ENCODE measurements around the gene AGAP2.

Gene AGAP2

GRCh38 chr12:57761391-57761998 lies 23.0 kb upstream of the AGAP2 start:
- peaks cover 70% of the 10 kb centered on the region for H3K4me1 Mint-ChIP-seq
- DNase-seq (no peak), ATAC-seq (no peak)
- no peak overlapping the region for H3K4me3 Mint-ChIP-seq
- peaks cover 4% of the 10 kb centered on the region for H3K27me3 Mint-ChIP-seq
- H3K27ac Mint-ChIP-seq = no peak overlapping the region
- no peaks in the 10 kb centered on the region for H3K9me3 Mint-ChIP-seq

DNA sequence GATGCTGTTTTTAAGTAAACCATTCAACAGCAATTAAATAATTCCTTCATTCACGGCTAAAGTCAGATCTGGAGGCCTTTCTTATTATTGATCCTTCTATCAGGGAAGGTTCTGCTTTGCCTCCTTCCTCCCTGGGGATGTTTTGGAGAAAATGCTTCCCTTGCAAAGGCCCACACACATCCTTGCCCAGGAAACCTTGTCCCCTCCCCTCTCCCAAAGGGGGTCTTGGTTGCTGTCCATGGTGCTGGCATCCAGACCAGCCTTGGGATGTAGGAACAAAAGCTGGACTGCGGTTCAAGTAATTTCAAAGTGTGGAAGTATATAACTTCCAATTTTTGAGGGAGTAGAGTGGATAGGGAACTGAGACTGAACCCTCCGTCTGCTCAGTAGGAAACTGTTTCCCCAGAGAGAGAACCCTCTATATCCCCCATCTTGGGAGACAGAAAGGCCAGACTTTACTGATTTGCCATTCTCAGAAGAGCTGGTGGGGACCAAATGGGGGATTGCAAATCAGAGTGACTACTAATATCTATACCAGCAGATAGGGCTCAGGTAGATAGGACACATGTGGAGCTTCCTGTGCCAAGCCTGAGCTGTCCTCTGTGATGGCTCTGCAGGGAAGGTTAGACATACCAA lies 21.9 kb upstream of the AGAP2 start:
- Mint-ChIP-seq H3K4me3 (no peak overlapping the region), H3K27me3 (no peaks in the 10 kb centered on the region), H3K9me3 (no peaks in the 10 kb centered on the region), H3K27ac (no peak overlapping the region), H3K4me1 (peaks cover 65% of the 10 kb centered on the region)
- no peak for ATAC-seq
- DNase-seq = no peak

DNA sequence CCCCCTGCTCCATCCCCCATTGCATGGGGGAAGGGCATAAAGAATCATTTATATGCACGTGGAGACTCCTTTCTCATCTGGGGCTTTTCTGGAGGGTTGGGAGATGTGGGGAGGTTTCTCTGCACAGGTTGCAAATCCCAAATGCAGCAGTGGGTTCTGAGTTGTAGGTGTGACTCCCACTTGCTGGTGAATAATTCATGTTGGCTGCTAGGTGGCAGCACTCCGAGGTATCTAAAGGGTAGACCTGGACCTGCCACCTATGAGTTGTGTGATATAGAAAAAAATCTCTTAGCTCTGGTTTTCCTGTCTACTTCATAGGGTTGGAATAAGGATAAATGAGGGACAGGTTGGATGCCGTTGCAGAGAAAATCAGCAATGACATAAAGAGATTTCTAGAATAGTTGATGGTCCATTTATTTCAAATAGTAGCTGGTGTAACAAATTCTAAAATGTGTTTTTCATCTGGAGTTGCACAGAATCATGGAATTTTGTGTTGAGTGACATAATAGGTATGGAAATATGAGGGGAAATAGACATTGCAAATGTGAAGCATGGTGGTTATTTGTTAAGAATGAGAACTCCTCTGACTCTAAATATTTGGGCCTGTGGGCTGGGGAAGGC lies 20.9 kb upstream of the AGAP2 start:
- Mint-ChIP-seq H3K4me1 (peaks cover 59% of the 10 kb centered on the region), H3K4me3 (no peak overlapping the region), H3K27ac (no peak overlapping the region), H3K27me3 (no peaks in the 10 kb centered on the region), H3K9me3 (no peaks in the 10 kb centered on the region)
- DNase-seq (no peak), ATAC-seq (peak; percentile 42)

GRCh38 chr12:57758552-57759359 lies 20.2 kb upstream of the AGAP2 start:
- ATAC-seq = no peak
- Mint-ChIP-seq H3K4me3 (no peak overlapping the region), H3K27me3 (no peaks in the 10 kb centered on the region), H3K4me1 (peaks cover 59% of the 10 kb centered on the region), H3K9me3 (no peaks in the 10 kb centered on the region), H3K27ac (no peak overlapping the region)
- DNase-seq = no peak

- H3K4me3 Mint-ChIP-seq = no peak overlapping the region
- no peak for DNase-seq
- H3K27ac Mint-ChIP-seq = no peak overlapping the region
- no peaks in the 10 kb centered on the region for H3K27me3 Mint-ChIP-seq
- H3K4me1 Mint-ChIP-seq = peaks cover 64% of the 10 kb centered on the region
- ATAC-seq = no peak
- H3K9me3 Mint-ChIP-seq = no peaks in the 10 kb centered on the region
These were observed 19.2 kb upstream of the AGAP2 start for GRCh38 chr12:57757771-57758170.

GRCh38 chr12:57756406-57757341 lies 18.1 kb upstream of the AGAP2 start:
- Mint-ChIP-seq H3K4me1 (peaks cover 64% of the 10 kb centered on the region), H3K27ac (peak overlapping the region; percentile 87), H3K4me3 (peak overlapping the region; percentile 92 to 93), H3K27me3 (no peaks in the 10 kb centered on the region), H3K9me3 (no peaks in the 10 kb centered on the region)
- ATAC-seq = peak; percentile 44
- DNase-seq = peak; percentile 75 to 76

GRCh38 chr12:57755454-57756372 lies 17.2 kb upstream of the AGAP2 start:
- peaks cover 64% of the 10 kb centered on the region for H3K4me1 Mint-ChIP-seq
- H3K4me3 Mint-ChIP-seq = peak overlapping the region; percentile 92 to 93
- H3K27me3 Mint-ChIP-seq = no peaks in the 10 kb centered on the region
- no peaks in the 10 kb centered on the region for H3K9me3 Mint-ChIP-seq
- peak overlapping the region; percentile 31 to 87 for H3K27ac Mint-ChIP-seq
- DNase-seq = no peak
- no peak for ATAC-seq

- Mint-ChIP-seq H3K9me3 (no peaks in the 10 kb centered on the region), H3K27me3 (no peaks in the 10 kb centered on the region), H3K27ac (no peak overlapping the region), H3K4me3 (peak overlapping the region; percentile 40 to 77), H3K4me1 (peaks cover 70% of the 10 kb centered on the region)
- no peak for DNase-seq
- no peak for ATAC-seq
These were observed 16.6 kb upstream of the AGAP2 start for GRCh38 chr12:57755194-57755453.

DNA sequence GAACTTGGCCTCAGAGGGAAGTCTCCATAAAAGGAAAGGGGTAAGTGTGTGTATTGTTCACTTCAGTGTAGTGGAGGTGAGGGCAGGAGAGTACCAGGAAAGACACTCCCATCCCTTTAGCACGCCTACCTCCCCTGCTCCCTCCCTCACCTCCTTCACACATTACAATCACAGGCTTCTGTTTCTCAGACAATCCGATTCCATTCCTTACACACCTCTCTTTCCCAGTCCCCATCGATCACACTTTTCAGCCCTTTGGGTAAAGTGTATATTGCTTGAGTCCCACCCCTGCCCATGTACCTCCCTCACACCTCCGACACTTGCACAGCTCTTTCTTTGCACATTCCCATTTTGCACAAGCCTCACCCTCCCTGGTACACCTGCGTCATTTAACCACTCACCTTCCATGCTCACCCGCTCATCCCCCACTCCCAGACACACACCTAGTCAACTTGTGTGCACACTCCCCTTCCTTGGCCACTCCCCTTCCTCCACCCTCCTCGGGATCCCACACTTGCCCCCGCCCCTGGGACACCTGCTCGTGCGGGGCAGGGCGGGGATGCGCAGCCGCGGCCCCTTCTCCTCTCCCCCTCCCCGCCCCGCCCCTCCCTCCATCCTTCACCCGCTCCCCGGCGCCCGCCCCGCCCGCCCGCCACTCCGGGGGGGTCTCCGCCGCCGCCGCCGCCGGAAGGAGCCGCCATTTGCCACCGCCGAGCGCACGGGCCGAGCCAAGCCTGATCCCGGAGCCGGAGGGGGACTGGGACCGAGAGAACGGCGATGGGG lies 16.1 kb upstream of the AGAP2 start, which contains the start of gene MARCHF9:
MARCHF9 (plus strand) TSS at position 693 of the 783 bp plus-strand sequence. CDS start 426 bp downstream, outside the sequence.
- peak within 1 kb of the TSS; percentile 92 to 93 for H3K4me3 Mint-ChIP-seq
- DNase-seq (peak; percentile 67 to 81), ATAC-seq (peak; percentile 50)
- H3K9me3 Mint-ChIP-seq = no peaks in the 10 kb centered on the region
- H3K4me1 Mint-ChIP-seq = peaks cover 70% of the 10 kb centered on the region
- no peaks in the 10 kb centered on the region for H3K27me3 Mint-ChIP-seq
- peak within 1 kb of the TSS in 1 of 2 donors; percentile 13 for H3K27ac Mint-ChIP-seq

DNA sequence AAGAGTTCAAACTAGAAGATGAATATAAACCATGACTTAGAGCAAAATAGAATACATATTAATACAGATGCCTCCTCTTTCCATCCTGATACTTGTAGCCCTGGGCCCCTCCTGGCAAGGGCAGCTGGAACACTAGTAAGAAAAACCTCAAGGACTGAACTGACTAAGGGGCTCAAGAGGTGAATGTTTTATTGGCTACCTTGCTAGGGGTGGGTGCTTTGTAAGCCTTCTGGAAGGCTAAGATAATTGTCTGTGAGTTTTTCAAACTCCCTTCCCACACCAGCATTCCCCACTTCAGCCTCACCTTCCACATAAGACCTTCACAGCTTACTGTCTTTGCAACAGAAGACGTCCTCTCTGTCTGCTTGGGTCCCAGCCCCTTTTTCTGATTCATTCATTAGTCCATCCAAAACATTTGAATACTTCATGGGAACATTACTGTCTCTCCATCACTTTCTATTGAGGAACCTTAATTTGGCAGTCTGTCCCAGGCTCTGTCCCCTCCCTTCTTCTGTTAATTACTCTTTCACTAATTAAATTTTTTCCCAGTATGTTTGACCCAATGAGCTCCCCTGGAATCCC lies 15.3 kb upstream of the AGAP2 start:
- peaks cover 70% of the 10 kb centered on the region for H3K4me1 Mint-ChIP-seq
- H3K27me3 Mint-ChIP-seq = no peaks in the 10 kb centered on the region
- no peaks in the 10 kb centered on the region for H3K9me3 Mint-ChIP-seq
- H3K27ac Mint-ChIP-seq = peak overlapping the region in 1 of 2 donors; percentile 13
- peak overlapping the region; percentile 77 for H3K4me3 Mint-ChIP-seq
- DNase-seq (no peak), ATAC-seq (no peak)

DNA sequence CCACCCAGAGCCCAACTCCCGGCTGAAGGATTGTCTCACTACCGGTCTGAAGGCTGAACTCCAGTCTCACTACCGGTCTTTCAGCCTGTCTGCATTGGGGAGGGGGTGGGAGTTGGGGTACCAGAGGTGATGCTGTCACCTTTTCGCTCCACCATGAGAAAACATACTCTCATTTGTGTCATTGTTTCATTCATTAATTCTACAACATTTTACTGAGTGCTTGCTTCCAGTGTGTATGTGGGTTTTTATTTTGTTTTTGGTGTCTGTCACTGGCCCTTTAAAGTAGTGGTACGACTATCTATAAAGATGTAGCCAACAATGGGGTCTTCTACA lies 14.1 kb upstream of the AGAP2 start:
- ATAC-seq (no peak), DNase-seq (no peak)
- no peaks in the 10 kb centered on the region for H3K9me3 Mint-ChIP-seq
- peaks cover 72% of the 10 kb centered on the region for H3K4me1 Mint-ChIP-seq
- peak overlapping the region; percentile 93 to 97 for H3K4me3 Mint-ChIP-seq
- peak overlapping the region; percentile 14 to 54 for H3K27ac Mint-ChIP-seq
- H3K27me3 Mint-ChIP-seq = no peaks in the 10 kb centered on the region

- Mint-ChIP-seq H3K27me3 (no peaks in the 10 kb centered on the region), H3K4me1 (peaks cover 76% of the 10 kb centered on the region), H3K4me3 (peak within 1 kb of the TSS; percentile 93 to 97), H3K27ac (peak within 1 kb of the TSS; percentile 97 to 98), H3K9me3 (no peaks in the 10 kb centered on the region)
- peak; percentile 99 to 100 for DNase-seq
- ATAC-seq = peak; percentile 82
These were observed 13.5 kb upstream of the AGAP2 start, which contains the start of gene CDK4 for GRCh38 chr12:57751788-57752667. TSS of gene CDK4 (minus strand) at chr12:57752310. CDS start at chr12:57751717, 593 bp downstream.

Measured in stimulated activated naive CD8-positive, alpha-beta T cell treated with anti-CD3 and anti-CD28 coated beads, Interleukin-15, amount 100 ng/mL, for 72 hours (primary cell).